Uterus (tissue), 2 donors: ENCODE data around the gene ADAMTS12.

ENCODE experiments used
- POLR2A ChIP-seq, 2 donors: fragments of 450-650 bp; IDR thresholded peaks; one replicate each; pipeline ENCODE4 v1.6.1; 2016; ENCODE audit warnings: antibody characterized with exemption in 2 of 2, mild to moderate bottlenecking in 1 of 2, moderate library complexity in 1 of 2
- TF ChIP-seq, protein P1 (sequence below), 4 experiments: fragments of 200-600 bp in 2 of 4; fragments of 450-650 bp in 2 of 4; sonication (generic) in 2 of 4; IDR thresholded peaks; one replicate each; pipeline ENCODE4 v1.5.1; 2016 to 2019; ENCODE audit warnings: antibody characterized with exemption in 4 of 4, mild to moderate bottlenecking in 2 of 4, moderate library complexity in 1 of 4

DNA sequence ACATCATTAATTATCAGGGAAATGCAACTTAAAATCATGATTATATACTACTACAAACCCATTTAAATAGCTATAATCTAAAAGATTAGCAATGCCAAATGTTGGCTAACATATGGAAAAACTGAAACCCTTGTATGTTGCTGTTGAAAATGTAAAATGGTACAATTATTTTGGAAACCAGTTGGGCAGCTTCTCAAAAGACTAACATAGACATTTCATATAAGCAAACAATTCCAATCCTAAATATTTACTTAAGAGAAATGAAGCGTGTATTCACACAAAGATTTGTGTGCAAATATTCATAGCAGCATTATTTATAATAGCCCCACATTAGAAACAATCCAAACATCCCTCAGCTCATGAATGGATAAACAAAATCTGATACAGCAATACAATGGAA lies 106.2 kb downstream of the ADAMTS12 start:
- TF ChIP-seq, protein P1, sequence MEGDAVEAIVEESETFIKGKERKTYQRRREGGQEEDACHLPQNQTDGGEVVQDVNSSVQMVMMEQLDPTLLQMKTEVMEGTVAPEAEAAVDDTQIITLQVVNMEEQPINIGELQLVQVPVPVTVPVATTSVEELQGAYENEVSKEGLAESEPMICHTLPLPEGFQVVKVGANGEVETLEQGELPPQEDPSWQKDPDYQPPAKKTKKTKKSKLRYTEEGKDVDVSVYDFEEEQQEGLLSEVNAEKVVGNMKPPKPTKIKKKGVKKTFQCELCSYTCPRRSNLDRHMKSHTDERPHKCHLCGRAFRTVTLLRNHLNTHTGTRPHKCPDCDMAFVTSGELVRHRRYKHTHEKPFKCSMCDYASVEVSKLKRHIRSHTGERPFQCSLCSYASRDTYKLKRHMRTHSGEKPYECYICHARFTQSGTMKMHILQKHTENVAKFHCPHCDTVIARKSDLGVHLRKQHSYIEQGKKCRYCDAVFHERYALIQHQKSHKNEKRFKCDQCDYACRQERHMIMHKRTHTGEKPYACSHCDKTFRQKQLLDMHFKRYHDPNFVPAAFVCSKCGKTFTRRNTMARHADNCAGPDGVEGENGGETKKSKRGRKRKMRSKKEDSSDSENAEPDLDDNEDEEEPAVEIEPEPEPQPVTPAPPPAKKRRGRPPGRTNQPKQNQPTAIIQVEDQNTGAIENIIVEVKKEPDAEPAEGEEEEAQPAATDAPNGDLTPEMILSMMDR (IDR thresholded peaks at IDR 0.05) = no peak
- no peak for TF ChIP-seq POLR2A (IDR thresholded peaks at IDR 0.05)
